Testis (tissue), 3 donors: ENCODE results near the gene CTPS2. TPM values are rescaled to one million over a fixed set of nuclear protein-coding genes. Genes with fewer than 3 reads are reported as not detected.

Experiments used
- DNase-seq: peaks from one replicate; pipeline ENCODE4 v3.0.0-alpha.2; 2019
- H3K27ac ChIP-seq, 2 donors: fragments of 200-600 bp; sonication (generic); one replicate each; pipeline ENCODE4 v1.5.1; 2019
- H3K27me3 ChIP-seq: fragments of 200-600 bp; sonication (generic); one replicate; pipeline ENCODE4 v1.5.1; 2019
- H3K36me3 ChIP-seq: fragments of 200-600 bp; sonication (generic); one replicate; pipeline ENCODE4 v1.5.1; 2017; ENCODE audit warnings: low read depth; ENCODE audit errors: missing control alignments
- H3K4me1 ChIP-seq: fragments of 200-600 bp; sonication (generic); one replicate; pipeline ENCODE4 v1.5.1; 2019
- H3K4me3 ChIP-seq, 2 donors: fragments of 200-600 bp; sonication (generic); one replicate each; pipeline ENCODE4 v1.5.1; 2017 to 2019
- H3K9me3 ChIP-seq: fragments of 200-600 bp; sonication (generic); one replicate; pipeline ENCODE4 v1.5.1; 2017
- POLR2A ChIP-seq: fragments of 450-650 bp; IDR thresholded peaks from one replicate; pipeline ENCODE4 v1.6.1; 2017; ENCODE audit warnings: antibody characterized with exemption, mild to moderate bottlenecking, moderate library complexity
- WGBS, 2 donors: methylation state at CpG; one replicate each; pipeline ENCODE4 v1.1.5; 2018; 5-methylcytosine and 5-hydroxymethylcytosine counted together
- intact Hi-C: fragments of 100-400 bp; cut with DNase I; formaldehyde crosslinking; loops from one replicate; pipeline ENCODE4 v1.15.1; 2023; ENCODE audit warnings: low total_unique reads
- polyA plus RNA-seq: library from polyadenylated mRNA; stranded (reverse); fragments of 350-450 nt; fragmentation: Illumina TruSeq; extraction: RNeasy Lipid Tissue Mini Kit (QIAGEN cat#74804); gene quantifications from one replicate; pipeline ENCODE4 v1.2.3, GENCODE V29; 2014; ENCODE audit warnings: low read depth, low replicate concordance; ENCODE audit not compliant: insufficient read depth
- total RNA-seq, 2 donors: library from RNA; depleted of rRNA; stranded (reverse); fragments of >200 nt; gene quantifications; one replicate each; pipeline ENCODE4 v1.2.3, GENCODE V29; 2016
- TF ChIP-seq, protein P1 (sequence below), 3 experiments: fragments of 450-650 bp in 2 of 3; fragments of 200-600 bp in 1 of 3; sonication (generic) in 1 of 3; IDR thresholded peaks; one replicate each; pipeline ENCODE4 v1.5.1; 2016 to 2019; ENCODE audit warnings: antibody characterized with exemption in 3 of 3, mild to moderate bottlenecking in 2 of 3, moderate library complexity in 1 of 3

The CTPS2 gene
- total and polyA plus RNA-seq, 3 donors from 2014 or later, result 3.2 to 9.7 (median 9.5) TPM

DNA sequence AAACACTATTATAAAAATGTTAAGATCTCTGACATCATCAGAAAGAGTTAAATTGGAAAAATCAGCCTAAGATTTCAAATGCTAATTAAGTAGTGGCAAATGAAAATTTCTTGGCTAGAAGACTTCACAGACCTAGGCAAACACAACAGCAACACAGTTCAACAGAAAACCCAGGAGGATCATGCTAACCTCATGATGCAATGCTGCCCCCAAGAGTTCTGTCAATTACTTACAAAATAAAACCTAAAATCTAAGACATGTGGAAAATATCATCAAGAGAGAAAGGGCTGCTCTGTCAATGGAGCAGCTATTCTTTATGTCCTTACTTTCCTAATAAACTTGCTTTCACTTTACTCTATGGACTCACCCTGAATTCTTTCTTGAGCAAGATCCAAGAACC, 41.5 kb downstream of the CTPS2 start:
- no peaks in the 10 kb centered on the region for H3K27me3 ChIP-seq
- intact Hi-C loops, result no loop called here
- TF ChIP-seq, protein P1, sequence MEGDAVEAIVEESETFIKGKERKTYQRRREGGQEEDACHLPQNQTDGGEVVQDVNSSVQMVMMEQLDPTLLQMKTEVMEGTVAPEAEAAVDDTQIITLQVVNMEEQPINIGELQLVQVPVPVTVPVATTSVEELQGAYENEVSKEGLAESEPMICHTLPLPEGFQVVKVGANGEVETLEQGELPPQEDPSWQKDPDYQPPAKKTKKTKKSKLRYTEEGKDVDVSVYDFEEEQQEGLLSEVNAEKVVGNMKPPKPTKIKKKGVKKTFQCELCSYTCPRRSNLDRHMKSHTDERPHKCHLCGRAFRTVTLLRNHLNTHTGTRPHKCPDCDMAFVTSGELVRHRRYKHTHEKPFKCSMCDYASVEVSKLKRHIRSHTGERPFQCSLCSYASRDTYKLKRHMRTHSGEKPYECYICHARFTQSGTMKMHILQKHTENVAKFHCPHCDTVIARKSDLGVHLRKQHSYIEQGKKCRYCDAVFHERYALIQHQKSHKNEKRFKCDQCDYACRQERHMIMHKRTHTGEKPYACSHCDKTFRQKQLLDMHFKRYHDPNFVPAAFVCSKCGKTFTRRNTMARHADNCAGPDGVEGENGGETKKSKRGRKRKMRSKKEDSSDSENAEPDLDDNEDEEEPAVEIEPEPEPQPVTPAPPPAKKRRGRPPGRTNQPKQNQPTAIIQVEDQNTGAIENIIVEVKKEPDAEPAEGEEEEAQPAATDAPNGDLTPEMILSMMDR (IDR thresholded peaks at IDR 0.05), result no peak
- TF ChIP-seq POLR2A, result no peak
- no peaks in the 10 kb centered on the region for H3K36me3 ChIP-seq
- H3K9me3 ChIP-seq, result no peaks in the 10 kb centered on the region
- no peak overlapping the region for H3K27ac ChIP-seq
- no peak overlapping the region for H3K4me3 ChIP-seq
- DNase-seq, result peak; percentile 19
- H3K4me1 ChIP-seq, result no peaks in the 10 kb centered on the region

DNA sequence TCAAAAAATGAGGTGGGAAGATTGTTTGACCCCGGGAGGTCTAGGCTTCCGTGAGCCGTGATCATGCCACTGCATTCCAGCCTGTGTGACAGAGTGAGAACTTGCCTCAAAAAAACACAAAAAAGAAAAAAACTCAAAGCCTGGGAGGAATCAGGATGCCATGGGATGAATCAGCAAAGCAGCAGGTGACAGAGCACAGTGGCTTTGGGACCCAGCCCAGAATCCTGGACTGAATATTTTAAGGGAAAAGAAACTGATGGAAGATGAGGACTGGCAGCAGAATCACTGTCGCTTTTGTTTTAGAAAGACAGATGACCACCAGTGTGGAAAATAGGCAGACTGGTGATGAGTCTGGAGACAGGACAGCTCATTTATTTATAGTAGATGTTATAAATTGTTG, 45.9 kb downstream of the CTPS2 start:
- intact Hi-C loops, result no loop called here
- Histone ChIP-seq H3K27ac (no peak overlapping the region), H3K4me3 (no peak overlapping the region), H3K36me3 (no peaks in the 10 kb centered on the region), H3K4me1 (no peaks in the 10 kb centered on the region), H3K9me3 (no peaks in the 10 kb centered on the region), H3K27me3 (no peaks in the 10 kb centered on the region)
- WGBS, 2 donors, result 89 to 100% methylated on average over 1 to 4 of the region's 4 CpGs
- TF ChIP-seq, protein P1 (IDR thresholded peaks at IDR 0.05), result no peak
- TF ChIP-seq POLR2A, result no peak
- DNase-seq, result no peak

DNA sequence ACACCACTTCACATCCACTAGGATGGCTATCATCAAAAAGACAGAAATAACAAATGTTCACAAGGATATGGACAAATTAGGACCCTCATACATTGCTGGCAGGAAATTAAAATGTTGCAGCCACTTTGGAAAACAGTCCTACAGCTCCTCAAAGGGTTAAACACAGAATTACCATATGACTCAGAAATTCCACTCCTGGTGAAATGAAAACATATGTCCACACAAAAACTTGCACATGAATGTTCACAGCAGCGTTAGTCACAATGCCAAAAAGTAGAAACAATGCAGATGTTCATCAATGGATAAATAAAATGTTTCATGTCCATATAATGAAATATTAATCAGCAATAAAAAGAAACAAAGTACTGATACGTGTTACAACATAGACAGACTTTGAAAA, 47.4 kb downstream of the CTPS2 start:
- Histone ChIP-seq H3K9me3 (no peaks in the 10 kb centered on the region), H3K27ac (no peak overlapping the region), H3K36me3 (no peaks in the 10 kb centered on the region), H3K27me3 (no peaks in the 10 kb centered on the region), H3K4me1 (no peaks in the 10 kb centered on the region), H3K4me3 (no peak overlapping the region)
- DNase-seq, result no peak
- WGBS, 2 donors, result 54 to 72% methylated on average over 2 of the region's 2 CpGs
- TF ChIP-seq, protein P1 (IDR thresholded peaks at IDR 0.05), result no peak
- no peak for TF ChIP-seq POLR2A
- intact Hi-C loops, result no loop called here

DNA sequence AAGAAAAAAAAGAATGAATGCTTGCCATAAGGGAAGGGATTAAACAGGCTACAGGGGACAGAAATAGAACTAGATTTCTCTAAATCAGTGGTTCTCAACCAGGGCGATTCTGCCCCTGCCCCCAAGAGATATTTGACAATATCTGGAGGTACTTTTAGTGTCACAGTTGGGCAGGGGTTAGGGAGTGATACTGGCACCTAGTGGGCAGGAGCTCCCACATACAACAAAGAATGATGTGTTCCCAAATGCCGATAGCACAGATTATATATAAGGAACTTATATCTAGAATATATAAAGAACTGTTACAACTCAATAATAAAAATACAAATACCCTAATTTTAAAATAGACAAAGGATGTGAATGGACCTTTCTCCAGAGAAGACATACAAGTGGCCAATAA, 47.8 kb downstream of the CTPS2 start:
- Histone ChIP-seq H3K27ac (no peak overlapping the region), H3K4me1 (no peaks in the 10 kb centered on the region), H3K36me3 (no peaks in the 10 kb centered on the region), H3K9me3 (no peaks in the 10 kb centered on the region), H3K4me3 (no peak overlapping the region), H3K27me3 (no peaks in the 10 kb centered on the region)
- WGBS, 2 donors, result 53 to 82% methylated on average over 2 of the region's 2 CpGs
- TF ChIP-seq, protein P1 (IDR thresholded peaks at IDR 0.05), result no peak
- TF ChIP-seq POLR2A, result no peak
- DNase-seq, result no peak
- intact Hi-C loops, result no loop called here

DNA sequence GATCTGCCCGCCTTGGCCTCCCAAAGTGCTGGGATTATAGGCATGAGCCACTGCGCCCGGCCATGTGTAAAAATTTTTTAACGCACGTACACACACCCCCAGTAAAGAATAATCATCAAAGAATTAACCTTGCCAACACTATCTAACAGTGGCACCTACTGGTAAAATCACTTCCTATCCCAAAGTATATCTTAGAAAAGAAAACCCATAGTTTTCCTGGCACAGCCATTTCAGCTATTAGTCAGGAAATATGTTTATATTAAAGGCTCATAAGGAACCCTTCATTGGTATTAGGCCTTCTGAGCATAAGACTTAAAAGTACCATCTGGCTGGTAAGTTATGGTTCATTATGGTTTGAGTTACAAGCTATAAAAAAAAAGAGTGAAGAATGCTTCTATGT, 48.4 kb downstream of the CTPS2 start:
- no peak overlapping the region for H3K27ac ChIP-seq
- H3K27me3 ChIP-seq, result no peaks in the 10 kb centered on the region
- no peak for DNase-seq
- no peaks in the 10 kb centered on the region for H3K36me3 ChIP-seq
- TF ChIP-seq, protein P1 (IDR thresholded peaks at IDR 0.05), result no peak
- TF ChIP-seq POLR2A, result no peak
- no peaks in the 10 kb centered on the region for H3K9me3 ChIP-seq
- H3K4me3 ChIP-seq, result no peak overlapping the region
- intact Hi-C loops, result no loop called here
- WGBS, 2 donors, result 87 to 94% methylated on average over 5 of the region's 5 CpGs
- H3K4me1 ChIP-seq, result no peaks in the 10 kb centered on the region
